Measurements from ENCODE around the gene HSD11B1L.
"Not testable (repeated sequence)": the region's sequence is repeated elsewhere in the genome, so short reads cannot be mapped to it uniquely, and the experiment has no call there.

The HSD11B1L gene

GRCh38 chr19:5686647-5687359, 6.0 kb downstream of the HSD11B1L start:
- Histone ChIP-seq H3K9me3 (ENCODE audit: control insufficient read depth, insufficient read depth, low read length) (no peaks in the 10 kb centered on the region), H3K27ac (ENCODE audit: low read depth, low read length) (peak overlapping the region; percentile 74), H3K4me3 (ENCODE audit: low read depth, low read length) (peak overlapping the region; percentile 74), H3K36me3 (ENCODE audit: control insufficient read depth, insufficient read depth, low read length) (peaks cover 8% of the 10 kb centered on the region), H3K4me1 (ENCODE audit: control insufficient read depth, insufficient read depth, low read length) (no peaks in the 10 kb centered on the region), H3K27me3 (ENCODE audit: control insufficient read depth, insufficient read depth, low read length) (no peaks in the 10 kb centered on the region), H3K9ac (ENCODE audit: low read depth, low read length) (no peak overlapping the region)

DNA sequence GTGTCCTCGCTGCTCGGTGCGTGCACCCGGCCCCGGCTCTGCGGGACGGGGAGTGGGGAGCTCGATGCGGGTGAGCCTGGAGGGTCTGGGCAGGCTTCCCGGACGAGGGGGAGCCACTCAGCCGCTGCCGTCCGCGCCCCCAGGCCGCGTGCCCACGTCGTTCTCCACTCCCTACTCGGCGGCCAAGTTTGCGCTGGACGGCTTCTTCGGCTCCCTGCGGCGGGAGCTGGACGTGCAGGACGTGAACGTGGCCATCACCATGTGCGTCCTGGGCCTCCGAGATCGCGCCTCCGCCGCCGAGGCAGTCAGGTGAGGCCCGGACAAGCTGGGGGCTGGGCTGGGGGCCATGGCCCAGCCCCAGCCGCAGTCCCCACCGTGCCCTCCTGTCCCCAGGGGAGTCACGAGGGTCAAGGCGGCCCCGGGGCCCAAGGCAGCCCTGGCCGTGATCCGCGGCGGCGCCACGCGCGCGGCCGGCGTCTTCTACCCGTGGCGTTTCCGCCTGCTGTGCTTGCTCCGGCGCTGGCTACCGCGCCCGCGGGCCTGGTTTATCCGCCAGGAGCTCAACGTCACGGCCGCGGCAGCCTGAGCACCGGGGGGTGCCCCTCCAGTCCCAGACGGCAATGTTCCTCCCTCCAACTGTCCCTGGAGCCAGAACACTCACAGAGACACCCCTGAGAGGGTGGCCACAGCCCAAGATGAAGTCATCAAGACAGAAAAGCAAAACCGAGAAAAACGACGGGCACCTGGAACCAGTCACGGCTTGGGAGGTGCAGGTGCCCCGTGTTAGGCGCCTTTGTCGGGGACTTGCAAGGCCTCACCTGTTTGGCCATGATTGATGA, 6.8 kb downstream of the HSD11B1L start:
- Histone ChIP-seq H3K4me3 (ENCODE audit: low read depth, low read length) (peak overlapping the region; percentile 35; the same call in 1 of the 2 replicates), H3K9ac (ENCODE audit: low read depth, low read length) (no peak overlapping the region), H3K36me3 (ENCODE audit: control insufficient read depth, insufficient read depth, low read length) (peaks cover 16% of the 10 kb centered on the region), H3K9me3 (ENCODE audit: control insufficient read depth, insufficient read depth, low read length) (no peaks in the 10 kb centered on the region), H3K27me3 (ENCODE audit: control insufficient read depth, insufficient read depth, low read length) (no peaks in the 10 kb centered on the region), H3K4me1 (ENCODE audit: control insufficient read depth, insufficient read depth, low read length) (no peaks in the 10 kb centered on the region), H3K27ac (ENCODE audit: low read depth, low read length) (no peak overlapping the region)

DNA sequence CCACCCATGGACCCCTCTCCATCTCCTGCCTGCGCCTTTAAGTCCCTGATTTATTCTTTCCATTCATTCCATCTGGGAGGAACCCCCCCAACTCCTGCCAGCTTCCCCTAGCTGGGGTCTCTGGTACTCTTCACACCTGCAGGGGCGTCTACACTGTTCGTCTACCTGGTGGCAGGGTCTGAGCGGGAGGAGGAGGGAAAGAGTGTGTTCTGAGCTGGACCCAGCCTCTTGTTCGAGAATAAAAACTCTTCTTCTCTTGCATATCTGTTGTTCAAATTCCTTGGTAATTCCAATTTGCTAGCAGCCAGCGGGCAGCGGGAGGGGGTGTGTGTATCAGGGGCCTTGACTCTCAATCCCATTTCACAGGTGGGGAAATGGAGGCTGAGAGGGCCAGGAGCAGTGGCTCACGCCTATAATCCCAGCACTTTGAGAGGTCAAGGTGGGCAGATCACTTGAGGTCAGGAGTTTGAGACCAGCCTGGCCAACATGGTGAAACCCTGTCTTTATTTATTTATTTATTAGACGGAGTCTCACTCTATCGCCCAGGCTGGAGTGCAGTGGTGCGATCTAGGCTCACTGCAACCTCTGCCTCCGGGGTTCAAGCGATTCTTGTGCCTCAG, 7.5 kb downstream of the HSD11B1L start:
- not testable (repeated sequence) for H3K9ac ChIP-seq (ENCODE audit: low read depth, low read length); H3K4me3 ChIP-seq (ENCODE audit: low read depth, low read length); H3K4me1 ChIP-seq (ENCODE audit: control insufficient read depth, insufficient read depth, low read length); H3K27me3 ChIP-seq (ENCODE audit: control insufficient read depth, insufficient read depth, low read length); H3K27ac ChIP-seq (ENCODE audit: low read depth, low read length); H3K9me3 ChIP-seq (ENCODE audit: control insufficient read depth, insufficient read depth, low read length)
- peaks cover 24% of the 10 kb centered on the region for H3K36me3 ChIP-seq (ENCODE audit: control insufficient read depth, insufficient read depth, low read length)

DNA sequence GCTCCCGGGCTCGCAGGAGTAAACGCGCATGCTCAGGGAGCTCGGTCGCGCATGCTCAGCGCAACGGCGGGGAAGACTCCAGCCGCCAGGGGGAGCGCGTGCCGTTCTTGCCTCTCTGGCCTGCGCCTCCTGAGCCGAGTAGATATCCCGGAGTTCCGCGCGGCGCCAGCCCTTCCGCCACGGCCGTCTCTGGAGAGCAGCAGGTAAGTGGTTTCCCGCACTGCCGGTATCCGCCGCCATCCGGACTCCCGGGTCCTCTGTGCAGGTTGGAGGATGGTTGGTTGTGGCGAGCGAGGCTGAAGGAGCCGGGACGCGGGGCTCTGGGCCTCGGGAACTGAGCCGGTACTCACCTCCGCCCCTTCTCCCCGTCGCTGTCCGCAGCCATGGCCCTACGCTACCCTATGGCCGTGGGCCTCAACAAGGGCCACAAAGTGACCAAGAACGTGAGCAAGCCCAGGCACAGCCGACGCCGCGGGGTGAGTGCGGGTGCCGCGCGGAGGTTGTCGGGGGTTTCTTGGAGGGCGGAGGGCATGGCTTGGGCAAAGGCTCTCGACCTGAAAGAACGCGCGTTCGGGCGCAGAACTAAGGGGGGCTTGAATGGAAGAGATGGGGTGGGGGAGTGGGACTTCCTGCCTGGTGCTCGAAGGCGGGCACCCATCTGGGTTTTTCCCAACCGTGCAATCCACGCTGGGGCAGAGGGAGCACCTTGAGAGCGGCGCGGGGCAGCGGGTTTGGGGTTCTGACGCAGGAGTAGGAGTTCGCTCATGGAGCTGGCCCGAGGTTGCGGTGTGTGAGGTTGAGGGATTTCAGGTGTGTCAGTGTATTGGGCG, 9.5 kb downstream of the HSD11B1L start, which contains the start of gene RPL36:
Gene RPL36 (plus strand): TSS at position 171 of the 830 bp plus-strand sequence. CDS start 213 bp downstream, at position 384.
- Histone ChIP-seq H3K27ac (ENCODE audit: low read depth, low read length) (peak within 1 kb of the TSS; percentile 96), H3K27me3 (ENCODE audit: control insufficient read depth, insufficient read depth, low read length) (no peaks in the 10 kb centered on the region), H3K9me3 (ENCODE audit: control insufficient read depth, insufficient read depth, low read length) (no peaks in the 10 kb centered on the region), H3K4me1 (ENCODE audit: control insufficient read depth, insufficient read depth, low read length) (no peaks in the 10 kb centered on the region), H3K4me3 (ENCODE audit: low read depth, low read length) (peak within 1 kb of the TSS; percentile 94), H3K9ac (ENCODE audit: low read depth, low read length) (peak within 1 kb of the TSS; percentile 98), H3K36me3 (ENCODE audit: control insufficient read depth, insufficient read depth, low read length) (peaks cover 43% of the 10 kb centered on the region)

- Histone ChIP-seq H3K4me1 (ENCODE audit: control insufficient read depth, insufficient read depth, low read length) (no peaks in the 10 kb centered on the region), H3K27me3 (ENCODE audit: control insufficient read depth, insufficient read depth, low read length) (no peaks in the 10 kb centered on the region), H3K36me3 (ENCODE audit: control insufficient read depth, insufficient read depth, low read length) (peaks cover 52% of the 10 kb centered on the region), H3K9me3 (ENCODE audit: control insufficient read depth, insufficient read depth, low read length) (no peaks in the 10 kb centered on the region), H3K9ac (ENCODE audit: low read depth, low read length) (peak overlapping the region; percentile 98), H3K4me3 (ENCODE audit: low read depth, low read length) (peak overlapping the region; percentile 94), H3K27ac (ENCODE audit: low read depth, low read length) (peak overlapping the region; percentile 96)
These were observed 10.4 kb downstream of the HSD11B1L start for GRCh38 chr19:5690955-5691821.

GRCh38 chr19:5691822-5692722, 11.2 kb downstream of the HSD11B1L start:
- no peaks in the 10 kb centered on the region for H3K9me3 ChIP-seq (ENCODE audit: control insufficient read depth, insufficient read depth, low read length)
- H3K36me3 ChIP-seq (ENCODE audit: control insufficient read depth, insufficient read depth, low read length): peaks cover 60% of the 10 kb centered on the region
- H3K9ac ChIP-seq (ENCODE audit: low read depth, low read length): no peak overlapping the region
- H3K27ac ChIP-seq (ENCODE audit: low read depth, low read length): peak overlapping the region; percentile 41
- no peaks in the 10 kb centered on the region for H3K4me1 ChIP-seq (ENCODE audit: control insufficient read depth, insufficient read depth, low read length)
- peak overlapping the region; percentile 94; the same call in 1 of the 2 replicates for H3K4me3 ChIP-seq (ENCODE audit: low read depth, low read length)
- H3K27me3 ChIP-seq (ENCODE audit: control insufficient read depth, insufficient read depth, low read length): no peaks in the 10 kb centered on the region

DNA sequence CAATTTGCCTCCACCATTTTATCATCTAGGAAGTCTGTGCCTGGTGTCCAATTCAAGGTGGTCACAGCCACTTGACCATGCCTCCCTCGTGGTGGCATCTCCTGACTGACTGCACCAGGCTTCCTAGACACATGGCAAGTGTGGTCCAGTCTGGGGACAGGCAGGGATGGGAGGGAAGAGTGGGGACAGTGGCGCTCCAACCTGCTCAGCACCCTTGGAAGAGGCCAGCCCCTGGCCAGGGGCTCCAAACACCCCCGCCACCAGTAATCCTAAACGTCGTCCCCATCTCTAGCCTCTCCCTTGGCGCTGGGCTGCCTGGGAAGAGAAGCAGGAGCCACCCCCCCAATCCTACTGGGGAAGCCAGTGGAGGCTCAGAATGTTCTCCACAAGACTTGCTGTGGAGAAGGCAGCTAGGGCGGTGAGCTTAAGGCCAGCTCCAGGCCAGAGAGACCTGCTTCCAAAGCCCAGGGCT, 11.9 kb downstream of the HSD11B1L start:
- Histone ChIP-seq H3K4me3 (ENCODE audit: low read depth, low read length) (no peak overlapping the region), H3K36me3 (ENCODE audit: control insufficient read depth, insufficient read depth, low read length) (peaks cover 64% of the 10 kb centered on the region), H3K27ac (ENCODE audit: low read depth, low read length) (peak overlapping the region; percentile 41), H3K9me3 (ENCODE audit: control insufficient read depth, insufficient read depth, low read length) (no peaks in the 10 kb centered on the region), H3K4me1 (ENCODE audit: control insufficient read depth, insufficient read depth, low read length) (no peaks in the 10 kb centered on the region), H3K9ac (ENCODE audit: low read depth, low read length) (no peak overlapping the region), H3K27me3 (ENCODE audit: control insufficient read depth, insufficient read depth, low read length) (no peaks in the 10 kb centered on the region)

GRCh38 chr19:5693195-5694166, 12.7 kb downstream of the HSD11B1L start:
- Histone ChIP-seq H3K27ac (ENCODE audit: low read depth, low read length) (no peak overlapping the region), H3K36me3 (ENCODE audit: control insufficient read depth, insufficient read depth, low read length) (peaks cover 69% of the 10 kb centered on the region)

More at GRCh38 chr19:5693195-5694166, 12.7 kb downstream of the HSD11B1L start:
- no peaks in the 10 kb centered on the region for H3K4me1 ChIP-seq (ENCODE audit: control insufficient read depth, insufficient read depth, low read length)
- H3K27me3 ChIP-seq (ENCODE audit: control insufficient read depth, insufficient read depth, low read length): no peaks in the 10 kb centered on the region
- no peak overlapping the region for H3K4me3 ChIP-seq (ENCODE audit: low read depth, low read length)
- H3K9ac ChIP-seq (ENCODE audit: low read depth, low read length): no peak overlapping the region
- no peaks in the 10 kb centered on the region for H3K9me3 ChIP-seq (ENCODE audit: control insufficient read depth, insufficient read depth, low read length)
